HepG2 (cell line): ENCODE results near the gene SYNE1. TPM values are rescaled to one million over a fixed set of nuclear protein-coding genes. Genes with fewer than 3 reads are reported as not detected.

Experiments used
- ATAC-seq: fragments of 200-7000 bp; cut with Tn5 transposase; 3 replicates; pipeline ENCODE4 v1.9.1; 2020; ENCODE audit warnings: mild to moderate bottlenecking, moderate library complexity
- BruUV-seq: library from RNA; stranded (reverse); fragments of 400-500 nt; replicated peaks from 2 replicates; lab custom pipeline; 2021; lab: Mats Ljungman, UMichigan
- CTCF ChIA-PET: fragments of 300-600 bp; formaldehyde crosslinking; extraction: SDS; loops from one replicate; lab custom pipeline; 2021; ENCODE audit warnings: low total read pairs, inconsistent platforms, low intra/inter-chr PET ratio; lab: Yijun Ruan, JAX
- POLR2A ChIA-PET: fragments of 350-600 bp; sonication (Branson Sonifier 250); formaldehyde crosslinking; loops from one replicate; lab custom pipeline; 2020; ENCODE audit warnings: antibody characterized with exemption, inconsistent platforms; lab: Yijun Ruan, JAX
- DNase-seq: peaks from one replicate; pipeline ENCODE4 v3.0.0-alpha.2; 2015; ENCODE audit warnings: low spot score
- FAIRE-seq: peaks from 3 replicates; lab custom pipeline; 2011; peaks lifted over from hg19 to GRCh38; lab: Jason Lieb, UNC
- H2AFZ ChIP-seq: one replicate; pipeline ENCODE4 v1.6.1; 2011; ENCODE audit warnings: low read length, inconsistent platforms
- H3K27ac ChIP-seq: fragments of 300-600 bp; 3 replicates; pipeline ENCODE4 v1.8.0; 2011; ENCODE audit warnings: mixed run types, mild to moderate bottlenecking, mixed read lengths, low read length, inconsistent platforms; ENCODE audit not compliant: insufficient read depth; ENCODE audit errors: extremely low read length
- H3K27me3 ChIP-seq, 2 experiments: fragments of 200-600 bp in 1 of 2; 2 replicates in 1 of 2; 3 replicates in 1 of 2; pipeline versions ENCODE4 v1.6.0 to v1.8.0; 2011; ENCODE audit warnings: low read length in 2 of 2, mild to moderate bottlenecking in 2 of 2, moderate library complexity in 2 of 2, inconsistent platforms in 1 of 2; ENCODE audit not compliant: insufficient read depth in 2 of 2, control insufficient read depth in 1 of 2
- H3K36me3 ChIP-seq, 2 experiments: fragments of 200-600 bp in 1 of 2; replicated peaks in 1 of 2; 2 replicates in 1 of 2; 3 replicates in 1 of 2; pipeline versions ENCODE4 v1.5.1 to v1.8.0; 2011; ENCODE audit warnings: low read length in 2 of 2, inconsistent platforms in 1 of 2; ENCODE audit not compliant: insufficient read depth in 2 of 2, control insufficient read depth in 1 of 2
- H3K4me1 ChIP-seq: 2 replicates; pipeline ENCODE4 v1.5.1; 2012; ENCODE audit warnings: low read length, inconsistent platforms; ENCODE audit not compliant: insufficient read depth
- H3K4me2 ChIP-seq: 2 replicates; pipeline ENCODE4 v1.6.0; 2011; ENCODE audit warnings: low read depth, low read length, inconsistent platforms
- H3K4me3 ChIP-seq, 3 experiments: fragments of 200-600 bp in 1 of 3; sonication (generic), shearing (Covaris generic) in 1 of 3; replicated peaks in 1 of 3; 2 replicates each; pipeline ENCODE4 v1.5.1; 2011 to 2016; ENCODE audit warnings: low read length in 3 of 3, inconsistent platforms in 2 of 3, low read depth in 2 of 3, mild to moderate bottlenecking in 2 of 3, control low read depth in 1 of 3, mixed read lengths in 1 of 3; ENCODE audit not compliant: insufficient read depth in 1 of 3
- H3K79me2 ChIP-seq: one replicate; pipeline ENCODE4 v1.6.1; 2011; ENCODE audit warnings: low read length, inconsistent platforms; ENCODE audit not compliant: insufficient read depth
- H3K9ac ChIP-seq: 2 replicates; pipeline ENCODE4 v1.6.0; 2011; ENCODE audit warnings: mild to moderate bottlenecking, low read depth, low read length, inconsistent platforms; ENCODE audit not compliant: insufficient read depth
- H3K9me3 ChIP-seq: 2 replicates; pipeline ENCODE4 v1.5.1; 2012; ENCODE audit warnings: mild to moderate bottlenecking, low read length
- H4K20me1 ChIP-seq: 2 replicates; pipeline ENCODE4 v1.6.0; 2011; ENCODE audit warnings: inconsistent platforms, mild to moderate bottlenecking, low read length, moderate library complexity; ENCODE audit not compliant: insufficient read depth
- BRD4 ChIP-seq: sonication (generic); formaldehyde crosslinking; IDR thresholded peaks from 2 replicates; pipeline ENCODE4 v1.4.0; 2020; ENCODE audit warnings: missing genetic modification reagents
- CSRNP2 ChIP-seq: sonication (generic); formaldehyde crosslinking; conservative IDR thresholded peaks from 2 replicates; pipeline ENCODE4 v1.8.0; 2022; ENCODE audit warnings: low read depth, missing genetic modification reagents
- DPF2 ChIP-seq: sonication (generic); formaldehyde crosslinking; IDR thresholded peaks from 2 replicates; pipeline ENCODE4 v1.4.0; 2020; ENCODE audit warnings: mild to moderate bottlenecking, low read depth, missing genetic modification reagents, borderline replicate concordance
- HNF4A ChIP-seq: sonication (generic); formaldehyde crosslinking; IDR thresholded peaks from 2 replicates; pipeline ENCODE4 v1.4.0; 2020; ENCODE audit warnings: missing genetic modification reagents
- HOXA7 ChIP-seq: sonication (generic); formaldehyde crosslinking; IDR thresholded peaks from 2 replicates; pipeline ENCODE4 v1.8.1; 2022; ENCODE audit warnings: mild to moderate bottlenecking, missing genetic modification reagents, moderate library complexity
- MAFK ChIP-seq, 2 experiments: IDR thresholded peaks in 1 of 2; conservative IDR thresholded peaks in 1 of 2; 2 replicates each; pipeline ENCODE4 v1.6.1; 2011; ENCODE audit warnings: improper control_type of control experiment in 2 of 2, low read length in 2 of 2
- MXI1 ChIP-seq: IDR thresholded peaks from 3 replicates; pipeline ENCODE4 v1.6.1; 2012; ENCODE audit warnings: low read depth, low read length, inconsistent platforms, borderline replicate concordance
- NR3C1 ChIP-seq: sonication (generic); formaldehyde crosslinking; IDR thresholded peaks from 2 replicates; pipeline ENCODE4 v1.4.0; 2020; ENCODE audit warnings: missing genetic modification reagents
- PHF20 ChIP-seq: sonication (generic); formaldehyde crosslinking; IDR thresholded peaks from 2 replicates; pipeline ENCODE4 v1.5.0; 2020; ENCODE audit warnings: mild to moderate bottlenecking, missing genetic modification reagents
- TP53 ChIP-seq: sonication (generic); formaldehyde crosslinking; conservative IDR thresholded peaks from 2 replicates; pipeline ENCODE4 v1.4.0; 2020; ENCODE audit warnings: missing genetic modification reagents
- ZFP62 ChIP-seq: sonication (generic); formaldehyde crosslinking; IDR thresholded peaks from 2 replicates; pipeline ENCODE4 v1.4.0; 2020; ENCODE audit warnings: missing genetic modification reagents
- ZNF180 ChIP-seq: sonication (generic); formaldehyde crosslinking; IDR thresholded peaks from 2 replicates; pipeline ENCODE4 v1.4.0; 2020; ENCODE audit warnings: low read depth, missing genetic modification reagents, borderline replicate concordance
- ZNF354B ChIP-seq: sonication (generic); formaldehyde crosslinking; IDR thresholded peaks from 2 replicates; pipeline ENCODE4 v1.8.0; 2022; ENCODE audit warnings: mild to moderate bottlenecking, missing genetic modification reagents
- WGBS: methylation state at CpG from one replicate; pipeline ENCODE4 v1.1.6; 2017; ENCODE audit warnings: low lambda C conversion rate; 5-methylcytosine and 5-hydroxymethylcytosine counted together
- in situ Hi-C: cut with HindIII; loops from 2 replicates; pipeline ENCODE4 v1.10.0; 2017; ENCODE audit warnings: low pct_unique_long_range_greater_than_20kb; ENCODE audit not compliant: extremely low pct_ligation_motif_present
- intact Hi-C: fragments of 100-400 bp; cut with micrococcal nuclease; formaldehyde crosslinking; loops from one replicate; pipeline ENCODE4 v1.10.0; 2022; ENCODE audit not compliant: unreplicated experiment
- polyA plus RNA-seq, 8 experiments: library from polyadenylated mRNA; depleted of rRNA in 3 of 8; stranded (reverse) in 7 of 8; unstranded in 1 of 8; fragments of >200 nt; fragmentation: Illumina TruSeq in 4 of 8; extraction: Trizol in 4 of 8; gene quantifications; 2 replicates each; pipeline versions ENCODE4 v1.2.1 to v1.2.3, GENCODE V29; 2011 to 2016; ENCODE audit warnings: low read depth in 4 of 8, missing spikeins in 1 of 8, mixed read lengths in 1 of 8; ENCODE audit not compliant: insufficient read depth in 1 of 8
- total RNA-seq, 5 experiments: library from RNA; depleted of rRNA; stranded (reverse); fragments of >200 nt; fragmentation: Illumina TruSeq; extraction: Trizol; gene quantifications; 2 replicates each; pipeline ENCODE4 v1.2.3, GENCODE V29; 2016; ENCODE audit warnings: low read depth in 1 of 5
- TF ChIP-seq, protein P1 (sequence below): sonication (generic); formaldehyde crosslinking; IDR thresholded peaks from 2 replicates; pipeline ENCODE4 v1.4.0; 2020; ENCODE audit warnings: mild to moderate bottlenecking, low read depth, missing genetic modification reagents
- TF ChIP-seq, protein P2 (sequence below): sonication (generic); formaldehyde crosslinking; IDR thresholded peaks from 2 replicates; pipeline ENCODE4 v1.5.0; 2020; ENCODE audit warnings: missing genetic modification reagents

Gene SYNE1
- total and polyA plus RNA-seq, 2 of the 13 experiments (the other 11 are each of a cell fraction or from before 2014, with no cell fraction given), result 5.5 to 15.9 TPM

DNA sequence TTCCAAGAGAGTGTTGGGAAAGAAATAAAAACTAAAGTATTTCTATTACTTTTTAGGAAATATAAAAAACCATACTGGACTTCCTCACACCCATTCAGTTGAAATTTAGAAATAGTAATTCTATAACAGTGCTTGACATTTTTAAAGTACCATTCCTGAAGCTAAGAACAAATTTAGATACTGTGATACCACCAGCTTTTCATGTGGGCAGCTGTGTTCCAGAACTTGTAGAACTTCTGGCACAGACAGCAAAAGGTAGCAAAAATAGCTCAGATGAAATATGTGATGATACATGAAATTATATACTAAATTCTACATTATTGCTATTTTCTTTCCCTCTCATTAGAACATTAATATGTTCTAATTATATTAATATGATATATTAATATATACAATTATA is 346.5 kb downstream of the SYNE1 start:
- Histone ChIP-seq H3K4me2 (no peak overlapping the region), H3K27me3 (no peaks in the 10 kb centered on the region), H3K79me2 (no peaks in the 10 kb centered on the region), H4K20me1 (no peaks in the 10 kb centered on the region), H3K27ac (no peak overlapping the region), H3K4me1 (peaks cover 8% of the 10 kb centered on the region), H3K36me3 (0 out of 5 replicates have a peak, but pooled peaks cover 0 to 4% of the 10 kb centered on the region in 2 experiments), H3K9me3 (no peaks in the 10 kb centered on the region), H3K4me3 (no peak overlapping the region), H2AFZ (no peak overlapping the region), H3K9ac (no peak overlapping the region)
- ChIA-PET CTCF (no interaction called here), POLR2A (no interaction called here)
- DNase-seq (no peak), FAIRE-seq (no peak), ATAC-seq (no peak)
- intact Hi-C loops, result no loop called here
- no TSS peak for BruUV-seq
- no peak for TF ChIP-seq MXI1
- TF ChIP-seq HNF4A (CRISPR knock-in tag), result no peak
- no peak for TF ChIP-seq TP53
- in situ Hi-C loops, result loop anchor here (25.0 kb wide), 1 partner anchor 697 kb away; the partner anchor contains the start of gene FBXO5

- H3K9me3 ChIP-seq, result no peaks in the 10 kb centered on the region
- H2AFZ ChIP-seq, result peak overlapping the region; percentile 45
- H3K27ac ChIP-seq, result peak overlapping the region; percentile 71
- in situ Hi-C loops (loop anchor here (25.0 kb wide), 1 partner anchor 709 kb away; the partner anchor contains the start of gene FBXO5), intact Hi-C loops (loop anchor here (1.0 to 10.0 kb wide), 3 partner anchors 61 to 783 kb away; partner anchors contain the start of gene CCDC170)
- ATAC-seq (peak; percentile 99), DNase-seq (peak; percentile 77), FAIRE-seq (peak; percentile 80)
- 6% methylated on average over 8 of the region's 9 CpGs for WGBS
- H3K4me3 ChIP-seq, result peak overlapping the region; percentile 5 to 54 (median 29); a peak in 4 of 6 replicates
- peaks cover 25% of the 10 kb centered on the region for H3K4me1 ChIP-seq
- CTCF ChIA-PET, result no interaction called here
- POLR2A ChIA-PET, result interaction anchor here (1.1 to 1.7 kb wide), 4 partner anchors 19 to 609 kb away, joined by 3 to 27 read pairs (median 7); no protein-coding TSS in a partner anchor
- no peaks in the 10 kb centered on the region for H3K79me2 ChIP-seq
- H4K20me1 ChIP-seq, result no peaks in the 10 kb centered on the region
- H3K36me3 ChIP-seq, result no peaks in the 10 kb centered on the region; a peak in 1 of 5 replicates
- BruUV-seq, result no TSS peak
- no peaks in the 10 kb centered on the region for H3K27me3 ChIP-seq
- no peak overlapping the region for H3K9ac ChIP-seq
- H3K4me2 ChIP-seq, result peak overlapping the region; percentile 77
- TF ChIP-seq ZNF354B (CRISPR knock-in tag) (no peak), DPF2 (CRISPR knock-in tag) (peak; percentile 53; the same call in 1 of the 2 replicates), MAFK (conservative IDR thresholded peaks at IDR 0.05 in 1 of 2, IDR thresholded peaks at IDR 0.05 in 1 of 2; ENCODE audit: low read length in 2 of 2) (no peak), NR3C1 (CRISPR knock-in tag) (no peak), CSRNP2 (no peak), PHF20 (CRISPR knock-in tag) (no peak), BRD4 (no peak), HOXA7 (CRISPR knock-in tag) (no peak), ZFP62 (CRISPR knock-in tag) (no peak), ZNF180 (CRISPR knock-in tag) (no peak)
- TF ChIP-seq, protein P1, sequence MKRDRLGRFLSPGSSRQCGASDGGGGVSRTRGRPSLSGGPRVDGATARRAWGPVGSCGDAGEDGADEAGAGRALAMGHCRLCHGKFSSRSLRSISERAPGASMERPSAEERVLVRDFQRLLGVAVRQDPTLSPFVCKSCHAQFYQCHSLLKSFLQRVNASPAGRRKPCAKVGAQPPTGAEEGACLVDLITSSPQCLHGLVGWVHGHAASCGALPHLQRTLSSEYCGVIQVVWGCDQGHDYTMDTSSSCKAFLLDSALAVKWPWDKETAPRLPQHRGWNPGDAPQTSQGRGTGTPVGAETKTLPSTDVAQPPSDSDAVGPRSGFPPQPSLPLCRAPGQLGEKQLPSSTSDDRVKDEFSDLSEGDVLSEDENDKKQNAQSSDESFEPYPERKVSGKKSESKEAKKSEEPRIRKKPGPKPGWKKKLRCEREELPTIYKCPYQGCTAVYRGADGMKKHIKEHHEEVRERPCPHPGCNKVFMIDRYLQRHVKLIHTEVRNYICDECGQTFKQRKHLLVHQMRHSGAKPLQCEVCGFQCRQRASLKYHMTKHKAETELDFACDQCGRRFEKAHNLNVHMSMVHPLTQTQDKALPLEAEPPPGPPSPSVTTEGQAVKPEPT (CRISPR knock-in tag), result peak; percentile 39; the same call in 1 of the 2 replicates
- TF ChIP-seq, protein P2, sequence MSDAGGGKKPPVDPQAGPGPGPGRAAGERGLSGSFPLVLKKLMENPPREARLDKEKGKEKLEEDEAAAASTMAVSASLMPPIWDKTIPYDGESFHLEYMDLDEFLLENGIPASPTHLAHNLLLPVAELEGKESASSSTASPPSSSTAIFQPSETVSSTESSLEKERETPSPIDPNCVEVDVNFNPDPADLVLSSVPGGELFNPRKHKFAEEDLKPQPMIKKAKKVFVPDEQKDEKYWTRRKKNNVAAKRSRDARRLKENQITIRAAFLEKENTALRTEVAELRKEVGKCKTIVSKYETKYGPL (CRISPR knock-in tag), result no peak
These were observed 359.3 kb downstream of the SYNE1 start for GRCh38 chr6:152277826-152278329.
